WTC11 (cell line): ENCODE results near the gene GALR2.

Source experiments
- CREB1 ChIP-seq: sonication (generic); formaldehyde crosslinking; IDR thresholded peaks from 2 replicates; pipeline ENCODE4 v1.8.0; 2023; ENCODE audit warnings: mild to moderate bottlenecking, missing genetic modification reagents
- CTCF ChIP-seq: fragments of 200-600 bp; IDR thresholded peaks from 2 replicates; pipeline ENCODE4 v1.8.0; 2022; ENCODE audit warnings: antibody characterized with exemption
- IRF2 ChIP-seq: sonication (generic); formaldehyde crosslinking; IDR thresholded peaks from 2 replicates; pipeline ENCODE4 v1.8.0; 2022; ENCODE audit warnings: low read depth, missing genetic modification reagents, borderline replicate concordance
- MAX ChIP-seq: sonication (generic); formaldehyde crosslinking; IDR thresholded peaks from 2 replicates; pipeline ENCODE4 v1.8.0; 2022; ENCODE audit warnings: mild to moderate bottlenecking, missing genetic modification reagents
- NR3C1 ChIP-seq: sonication (generic); formaldehyde crosslinking; conservative IDR thresholded peaks from 2 replicates; pipeline ENCODE4 v1.8.1; 2023; ENCODE audit warnings: low read depth, mild to moderate bottlenecking, missing genetic modification reagents
- PREB ChIP-seq: sonication (generic); formaldehyde crosslinking; IDR thresholded peaks from 2 replicates; pipeline ENCODE4 v1.8.1; 2022; ENCODE audit warnings: mild to moderate bottlenecking, missing genetic modification reagents, moderate library complexity, borderline replicate concordance
- SMAD3 ChIP-seq: sonication (generic); formaldehyde crosslinking; IDR thresholded peaks from 2 replicates; pipeline ENCODE4 v1.8.0; 2022; ENCODE audit warnings: missing genetic modification reagents, mild to moderate bottlenecking, borderline replicate concordance
- TP53 ChIP-seq: sonication (generic); formaldehyde crosslinking; IDR thresholded peaks from 2 replicates; pipeline ENCODE4 v1.8.1; 2023; ENCODE audit warnings: mild to moderate bottlenecking, missing genetic modification reagents
- USF1 ChIP-seq: sonication (generic); formaldehyde crosslinking; IDR thresholded peaks from 2 replicates; pipeline ENCODE4 v1.8.0; 2022; ENCODE audit warnings: mild to moderate bottlenecking, missing genetic modification reagents
- TF ChIP-seq, protein P1 (sequence below): sonication (generic); formaldehyde crosslinking; IDR thresholded peaks from 2 replicates; pipeline ENCODE4 v1.8.1; 2022; ENCODE audit warnings: low read depth, missing genetic modification reagents, borderline replicate concordance
- TF ChIP-seq, protein P2 (sequence below): sonication (generic); formaldehyde crosslinking; IDR thresholded peaks from 2 replicates; pipeline ENCODE4 v1.8.0; 2023; ENCODE audit warnings: missing genetic modification reagents

DNA sequence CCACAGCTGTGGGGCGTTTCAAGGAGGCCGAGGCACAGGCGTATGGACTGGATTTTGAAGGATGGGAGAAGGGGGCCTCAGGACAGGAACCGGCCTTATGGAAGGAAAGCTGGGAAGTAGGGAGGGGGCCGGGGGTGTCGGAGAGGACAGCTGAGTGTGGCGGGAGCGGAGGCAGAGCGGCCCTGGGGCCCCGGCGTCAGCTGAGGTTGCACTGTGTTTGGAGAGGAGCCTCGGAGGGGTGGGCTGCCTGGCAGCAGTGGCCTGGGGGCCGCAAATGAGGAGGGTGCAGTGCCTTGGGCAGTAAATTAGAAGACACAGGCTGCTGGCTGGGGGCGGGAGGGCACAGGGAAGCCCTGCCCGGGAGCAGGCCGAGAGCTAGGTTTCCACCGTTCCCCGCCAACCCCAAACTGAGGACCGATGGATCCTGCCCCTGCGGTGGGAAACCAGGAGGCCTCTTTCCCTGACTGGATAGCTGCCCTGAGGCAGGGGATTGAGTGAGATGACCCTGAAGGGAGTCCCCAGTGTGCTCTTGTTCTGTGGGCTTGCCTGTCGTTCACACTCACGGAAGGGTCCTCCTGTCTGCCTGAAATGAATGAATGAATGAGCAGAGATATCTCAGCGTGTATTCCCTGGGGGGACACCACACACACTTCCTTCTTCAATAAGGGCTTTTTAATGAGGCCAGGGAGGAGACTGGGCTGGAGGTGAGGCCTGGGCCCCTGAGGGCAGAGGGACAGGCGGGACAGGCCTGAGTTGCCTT, 48.0 kb downstream of the GALR2 start:
- no peak for TF ChIP-seq CTCF
- TF ChIP-seq, protein P1, sequence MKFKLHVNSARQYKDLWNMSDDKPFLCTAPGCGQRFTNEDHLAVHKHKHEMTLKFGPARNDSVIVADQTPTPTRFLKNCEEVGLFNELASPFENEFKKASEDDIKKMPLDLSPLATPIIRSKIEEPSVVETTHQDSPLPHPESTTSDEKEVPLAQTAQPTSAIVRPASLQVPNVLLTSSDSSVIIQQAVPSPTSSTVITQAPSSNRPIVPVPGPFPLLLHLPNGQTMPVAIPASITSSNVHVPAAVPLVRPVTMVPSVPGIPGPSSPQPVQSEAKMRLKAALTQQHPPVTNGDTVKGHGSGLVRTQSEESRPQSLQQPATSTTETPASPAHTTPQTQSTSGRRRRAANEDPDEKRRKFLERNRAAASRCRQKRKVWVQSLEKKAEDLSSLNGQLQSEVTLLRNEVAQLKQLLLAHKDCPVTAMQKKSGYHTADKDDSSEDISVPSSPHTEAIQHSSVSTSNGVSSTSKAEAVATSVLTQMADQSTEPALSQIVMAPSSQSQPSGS (CRISPR knock-in tag) = no peak
- TF ChIP-seq, protein P2, sequence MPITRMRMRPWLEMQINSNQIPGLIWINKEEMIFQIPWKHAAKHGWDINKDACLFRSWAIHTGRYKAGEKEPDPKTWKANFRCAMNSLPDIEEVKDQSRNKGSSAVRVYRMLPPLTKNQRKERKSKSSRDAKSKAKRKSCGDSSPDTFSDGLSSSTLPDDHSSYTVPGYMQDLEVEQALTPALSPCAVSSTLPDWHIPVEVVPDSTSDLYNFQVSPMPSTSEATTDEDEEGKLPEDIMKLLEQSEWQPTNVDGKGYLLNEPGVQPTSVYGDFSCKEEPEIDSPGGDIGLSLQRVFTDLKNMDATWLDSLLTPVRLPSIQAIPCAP = no peak
- TF ChIP-seq CREB1 (CRISPR knock-in tag) = no peak
- no peak for TF ChIP-seq SMAD3
- no peak for TF ChIP-seq IRF2 (CRISPR knock-in tag)
- TF ChIP-seq USF1 (CRISPR knock-in tag) = no peak
- TF ChIP-seq PREB (CRISPR knock-in tag) = no peak
- TF ChIP-seq NR3C1 = no peak
- TF ChIP-seq TP53 (CRISPR knock-in tag) = no peak
- TF ChIP-seq MAX (CRISPR knock-in tag) = no peak
